ENCODE data around the gene CMPK1.

DNA sequence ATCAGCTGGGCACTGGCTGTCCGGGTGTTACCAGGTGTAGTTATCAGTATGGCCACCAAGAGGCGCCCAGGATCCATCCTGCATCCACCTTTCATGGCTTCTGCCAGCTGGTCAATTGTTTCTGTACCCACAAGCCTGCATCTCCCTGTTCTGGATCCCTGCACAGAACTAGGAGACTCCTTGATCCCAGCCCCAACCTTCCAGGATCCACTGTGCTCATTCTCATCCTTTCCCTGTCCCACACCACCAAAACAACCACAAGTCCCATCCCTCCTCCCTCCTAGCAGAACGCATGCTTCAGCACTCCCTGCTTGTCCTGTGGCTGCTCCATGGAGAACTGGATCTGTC is 55.3 kb downstream of the CMPK1 start:
- TF ChIP-seq POLR2A (IDR thresholded peaks at IDR 0.05) (no peak), CTCF (IDR thresholded peaks at IDR 0.05) (no peak), EP300 (IDR thresholded peaks at IDR 0.05) (no peak)

Data from ovary (tissue), 3 donors.